Brain microvascular endothelial cell (primary cell): ENCODE results near the gene SERTAD4.
A peak's percentile ranks its signal among the peaks of the same experiment; 100 is the strongest.

Source experiments
- DNase-seq: peaks from one replicate; pipeline ENCODE4 v3.0.0-alpha.2; 2020
- H3K27ac ChIP-seq: fragments of 250-450 bp; sonication (Bioruptor Pico); 2 replicates; pipeline ENCODE4 v1.5.1; 2020; ENCODE audit warnings: mild to moderate bottlenecking, moderate library complexity
- H3K27me3 ChIP-seq: fragments of 250-450 bp; sonication (Bioruptor Pico); replicated peaks from 2 replicates; pipeline ENCODE4 v1.5.1; 2020; ENCODE audit warnings: mild to moderate bottlenecking
- H3K36me3 ChIP-seq: fragments of 250-450 bp; sonication (Bioruptor Pico); replicated peaks from 2 replicates; pipeline ENCODE4 v1.5.1; 2020; ENCODE audit warnings: mild to moderate bottlenecking
- H3K4me3 ChIP-seq: 2 replicates; pipeline ENCODE4 v1.5.1; 2011; ENCODE audit warnings: low read depth, mild to moderate bottlenecking, control low read depth, low read length, moderate library complexity
- in situ Hi-C: cut with HindIII; loops from 2 replicates; pipeline ENCODE4 v1.10.0; 2017; ENCODE audit warnings: low sequenced_read_pairs, low pct_ligation_motif_present
- TF ChIP-seq, protein P1 (sequence below): IDR thresholded peaks from 2 replicates; pipeline ENCODE4 v1.5.1; 2011; ENCODE audit warnings: low read depth, mild to moderate bottlenecking, moderate library complexity, low read length, control low read depth, inconsistent platforms; ENCODE audit errors: missing control alignments

The SERTAD4 gene

DNA sequence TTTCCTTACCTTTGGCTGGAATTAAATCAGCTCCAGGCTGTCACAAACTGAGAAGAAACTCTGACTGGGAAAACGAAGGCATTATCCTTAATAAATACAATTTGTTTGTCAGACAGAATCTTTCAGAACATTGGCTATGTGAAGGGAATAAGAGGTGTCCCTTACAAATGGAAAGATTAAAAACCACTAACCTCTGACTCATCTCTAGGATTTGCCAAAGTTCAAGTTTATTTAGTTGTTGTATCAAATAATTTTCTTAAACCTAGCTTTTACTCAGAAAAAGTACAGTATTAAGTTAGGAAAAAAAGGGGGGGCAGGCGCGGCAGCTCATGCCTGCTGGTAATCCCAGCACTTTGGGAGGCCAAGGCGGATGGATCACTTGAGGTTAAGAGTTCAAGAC, 15.7 kb downstream of the SERTAD4 start:
- TF ChIP-seq, protein P1, sequence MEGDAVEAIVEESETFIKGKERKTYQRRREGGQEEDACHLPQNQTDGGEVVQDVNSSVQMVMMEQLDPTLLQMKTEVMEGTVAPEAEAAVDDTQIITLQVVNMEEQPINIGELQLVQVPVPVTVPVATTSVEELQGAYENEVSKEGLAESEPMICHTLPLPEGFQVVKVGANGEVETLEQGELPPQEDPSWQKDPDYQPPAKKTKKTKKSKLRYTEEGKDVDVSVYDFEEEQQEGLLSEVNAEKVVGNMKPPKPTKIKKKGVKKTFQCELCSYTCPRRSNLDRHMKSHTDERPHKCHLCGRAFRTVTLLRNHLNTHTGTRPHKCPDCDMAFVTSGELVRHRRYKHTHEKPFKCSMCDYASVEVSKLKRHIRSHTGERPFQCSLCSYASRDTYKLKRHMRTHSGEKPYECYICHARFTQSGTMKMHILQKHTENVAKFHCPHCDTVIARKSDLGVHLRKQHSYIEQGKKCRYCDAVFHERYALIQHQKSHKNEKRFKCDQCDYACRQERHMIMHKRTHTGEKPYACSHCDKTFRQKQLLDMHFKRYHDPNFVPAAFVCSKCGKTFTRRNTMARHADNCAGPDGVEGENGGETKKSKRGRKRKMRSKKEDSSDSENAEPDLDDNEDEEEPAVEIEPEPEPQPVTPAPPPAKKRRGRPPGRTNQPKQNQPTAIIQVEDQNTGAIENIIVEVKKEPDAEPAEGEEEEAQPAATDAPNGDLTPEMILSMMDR, result no peak
- H3K27me3 ChIP-seq, result no peaks in the 10 kb centered on the region
- DNase-seq, result no peak
- H3K27ac ChIP-seq, result no peak overlapping the region
- no peaks in the 10 kb centered on the region for H3K36me3 ChIP-seq
- in situ Hi-C loops, result no loop called here
- H3K4me3 ChIP-seq, result no peak overlapping the region

DNA sequence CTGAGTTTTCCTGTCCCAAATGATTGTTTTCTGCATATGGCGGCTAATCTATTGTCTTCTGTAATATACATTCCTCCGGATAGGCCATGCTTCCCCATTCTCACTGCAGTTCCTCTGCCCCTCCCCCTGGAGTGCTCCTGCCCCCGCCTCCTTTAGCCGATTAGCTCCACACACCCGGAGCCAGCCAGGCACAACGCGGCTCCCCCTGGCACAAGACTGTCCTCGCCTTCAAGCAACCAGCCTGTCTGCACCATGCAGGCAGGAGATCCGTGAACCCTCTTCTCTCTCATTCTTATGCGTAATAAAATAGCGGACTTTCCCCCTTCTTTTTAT, 18.0 kb downstream of the SERTAD4 start:
- peaks cover 4% of the 10 kb centered on the region for H3K27me3 ChIP-seq
- in situ Hi-C loops, result no loop called here

DNA sequence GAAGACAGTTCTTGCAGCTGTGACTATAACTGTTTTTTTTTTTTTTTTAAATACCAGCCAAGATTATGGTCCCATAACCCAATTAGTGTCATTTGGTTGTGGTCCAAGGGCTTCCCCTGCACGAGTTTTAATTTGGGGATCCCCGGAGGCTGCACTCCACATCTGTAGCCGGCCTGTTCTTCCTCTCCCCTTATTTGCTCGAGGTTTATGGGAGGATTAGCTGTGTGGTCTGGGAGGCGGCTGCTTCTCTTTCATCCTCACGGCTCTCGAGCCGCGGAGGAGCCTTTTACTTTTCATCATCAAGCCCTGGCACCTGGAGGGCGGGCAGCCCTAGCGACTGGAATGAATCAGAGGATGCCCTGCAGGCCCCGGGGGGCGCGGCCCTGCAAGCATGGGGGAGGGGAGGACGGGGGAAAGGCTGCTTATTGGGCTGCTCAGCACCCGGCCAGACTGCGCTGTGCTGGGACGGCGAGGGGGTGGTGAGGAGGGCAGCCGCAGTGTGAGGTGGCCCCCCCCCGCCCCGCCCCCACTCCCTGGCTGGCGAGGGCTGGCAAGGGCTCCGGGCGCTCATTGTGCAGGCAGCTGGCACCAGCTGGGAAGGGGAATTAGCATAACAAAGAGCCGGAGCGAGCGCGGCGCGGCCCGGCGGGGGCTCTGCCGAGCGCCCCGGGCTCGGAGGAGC, 18.5 kb downstream of the SERTAD4 start:
- DNase-seq, result no peak

More for the DNA sequence above, 18.0 kb downstream of the SERTAD4 start:
- Histone ChIP-seq H3K36me3 (no peaks in the 10 kb centered on the region), H3K27ac (no peak overlapping the region), H3K4me3 (peak overlapping the region; percentile 12)
- no peak for DNase-seq
- TF ChIP-seq, protein P1, result no peak

DNA sequence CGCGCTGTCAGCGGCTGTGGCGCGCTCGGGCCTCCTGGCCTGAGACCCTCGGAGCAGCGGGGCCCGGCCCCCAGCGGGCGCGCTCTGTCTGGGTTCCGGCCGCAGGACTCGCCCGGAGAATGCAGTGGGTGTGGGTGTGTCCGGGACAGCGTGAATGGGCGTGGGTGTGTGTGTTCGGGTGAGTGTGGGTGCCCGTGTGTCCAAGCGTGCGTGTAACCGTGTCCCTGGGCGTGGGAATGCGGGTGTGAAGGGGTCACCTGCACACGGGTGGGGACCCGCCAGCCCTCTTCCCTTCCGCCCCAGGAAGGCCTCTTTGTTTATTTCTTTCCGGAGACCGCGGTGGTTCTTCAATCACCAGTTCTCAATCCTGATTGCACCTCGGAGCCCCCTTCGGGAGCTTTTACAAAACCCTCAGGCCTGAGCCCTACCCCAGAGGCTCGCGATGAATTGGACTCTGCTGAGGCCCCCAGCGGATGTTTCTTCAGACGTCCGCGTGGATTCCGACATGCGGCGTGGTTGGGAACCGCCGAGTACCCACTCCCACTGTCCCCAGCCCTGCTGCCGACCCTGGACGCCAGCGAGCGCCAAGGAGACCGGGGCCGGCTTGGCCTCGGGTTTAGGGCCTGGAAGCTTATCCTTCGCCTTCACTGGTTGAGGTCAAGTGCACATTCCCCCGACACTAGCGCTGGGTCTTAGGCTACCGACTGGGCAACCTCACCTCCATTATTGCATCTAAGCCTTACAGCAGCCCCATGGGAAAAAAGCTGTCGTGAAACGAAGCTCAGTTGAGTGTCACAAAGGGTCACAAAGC, 19.3 kb downstream of the SERTAD4 start:
- Histone ChIP-seq H3K27me3 (peaks cover 4% of the 10 kb centered on the region), H3K36me3 (no peaks in the 10 kb centered on the region), H3K27ac (no peak overlapping the region), H3K4me3 (peak overlapping the region; percentile 52)
- TF ChIP-seq, protein P1, result no peak
- in situ Hi-C loops, result no loop called here
- DNase-seq, result no peak

More for the DNA sequence above, 18.5 kb downstream of the SERTAD4 start:
- TF ChIP-seq, protein P1, result no peak
- H3K36me3 ChIP-seq, result no peaks in the 10 kb centered on the region
- H3K4me3 ChIP-seq, result peak overlapping the region; percentile 52
- H3K27me3 ChIP-seq, result peaks cover 4% of the 10 kb centered on the region
- no peak overlapping the region for H3K27ac ChIP-seq
- in situ Hi-C loops, result no loop called here

DNA sequence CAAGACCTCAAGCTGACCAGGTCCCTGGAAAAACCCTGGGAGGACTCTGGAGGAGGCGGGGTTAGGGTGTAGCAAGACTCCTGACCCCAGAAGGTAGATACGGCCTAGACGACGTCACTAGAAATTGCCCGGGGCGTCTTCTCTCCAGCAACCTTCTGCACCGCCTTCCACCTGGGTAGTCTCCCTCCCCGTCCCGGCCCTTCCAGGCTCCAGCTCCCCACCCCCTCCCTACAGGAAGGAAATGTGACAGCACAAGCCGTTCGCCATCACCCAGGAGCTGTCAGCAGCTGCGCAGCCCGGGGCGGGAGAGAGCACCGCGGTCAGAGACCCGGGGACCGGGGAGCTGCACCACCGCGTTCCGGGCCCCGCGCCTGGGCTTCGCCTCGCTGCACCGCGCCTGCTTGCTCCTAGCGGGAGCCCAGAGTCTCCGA, 20.0 kb downstream of the SERTAD4 start:
- no peaks in the 10 kb centered on the region for H3K36me3 ChIP-seq
- H3K27ac ChIP-seq, result no peak overlapping the region
- TF ChIP-seq, protein P1, result no peak
- DNase-seq, result no peak
- in situ Hi-C loops, result no loop called here
- no peak overlapping the region for H3K4me3 ChIP-seq
- peaks cover 4% of the 10 kb centered on the region for H3K27me3 ChIP-seq
